Measurements from ENCODE around the gene ZNF384.

- no peak for TF ChIP-seq BHLHE40 (IDR thresholded peaks at IDR 0.05; ENCODE audit: borderline replicate concordance)
- TF ChIP-seq SP1 (IDR thresholded peaks at IDR 0.05) = no peak
Measured at GRCh38 chr12:6692888-6693287, 3.7 kb upstream of the ZNF384 start.
